Measurements from ENCODE around the gene SLC16A2. TPM values are rescaled to one million over a fixed set of nuclear protein-coding genes. Genes with fewer than 3 reads are reported as not detected.
A peak's percentile ranks its signal among the peaks of the same experiment; 100 is the strongest.

SLC16A2 gene
- total RNA-seq, 6 experiments from 2014 or later = 40.4 to 68.5 (median 48.1) TPM

DNA sequence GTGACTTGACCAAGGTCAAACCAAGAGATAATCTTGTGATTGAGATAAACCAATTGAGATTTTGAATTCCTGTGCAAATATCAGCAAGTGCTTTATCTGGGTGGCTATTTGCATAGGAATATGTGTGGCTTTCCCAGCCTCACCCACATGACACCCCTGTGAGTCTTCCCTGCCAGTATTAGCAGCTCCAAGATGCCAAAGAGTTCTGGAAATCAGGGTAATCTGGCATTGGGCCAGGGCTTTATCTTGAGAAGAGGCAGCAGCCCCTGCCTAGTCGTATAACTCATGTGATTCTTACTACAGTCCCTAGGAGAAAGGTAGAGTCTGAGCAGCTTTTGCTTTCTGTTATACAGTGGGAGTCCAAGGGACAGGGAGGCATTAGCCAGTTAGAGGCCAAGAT, 105.5 kb downstream of the SLC16A2 start:
- Mint-ChIP-seq H3K9me3 (no peaks in the 10 kb centered on the region), H3K36me3 (ENCODE audit: low read depth) (peaks cover 4% of the 10 kb centered on the region), H3K4me3 (no peak overlapping the region), H3K27ac (no peak overlapping the region), H3K4me1 (ENCODE audit: low read depth) (peaks cover 14% of the 10 kb centered on the region), H3K27me3 (ENCODE audit: insufficient read depth) (no peaks in the 10 kb centered on the region)
- no peak for TF ChIP-seq CTCF (IDR thresholded peaks at IDR 0.05)
- no peak for DNase-seq

GRCh38 chrX:74527350-74527749, 106.1 kb downstream of the SLC16A2 start:
- Mint-ChIP-seq H3K27ac (no peak overlapping the region), H3K9me3 (no peaks in the 10 kb centered on the region), H3K4me3 (no peak overlapping the region), H3K36me3 (ENCODE audit: low read depth) (peaks cover 9% of the 10 kb centered on the region), H3K27me3 (ENCODE audit: insufficient read depth) (no peaks in the 10 kb centered on the region), H3K4me1 (ENCODE audit: low read depth) (peaks cover 14% of the 10 kb centered on the region)
- no peak for TF ChIP-seq CTCF (IDR thresholded peaks at IDR 0.05)
- no peak for DNase-seq

DNA sequence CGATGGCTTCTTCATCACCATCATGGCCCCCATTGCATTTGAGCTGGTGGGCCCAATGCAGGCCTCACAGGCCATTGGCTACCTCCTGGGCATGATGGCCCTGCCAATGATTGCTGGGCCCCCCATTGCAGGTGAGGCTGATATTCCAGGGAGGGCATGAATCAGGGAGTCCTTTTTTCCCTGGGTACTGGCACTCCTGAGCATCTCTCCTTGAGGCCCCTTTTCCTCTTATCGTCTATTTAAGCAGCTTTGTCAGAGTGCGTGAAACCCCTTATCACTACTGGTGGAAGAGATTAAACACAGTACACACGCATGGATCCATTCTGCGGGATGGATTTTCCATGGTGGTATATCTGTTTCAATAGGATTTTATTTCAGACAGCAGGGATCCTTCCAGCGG, 108.0 kb downstream of the SLC16A2 start:
- Mint-ChIP-seq H3K27me3 (ENCODE audit: insufficient read depth) (no peaks in the 10 kb centered on the region), H3K36me3 (ENCODE audit: low read depth) (peaks cover 9% of the 10 kb centered on the region), H3K4me1 (ENCODE audit: low read depth) (peaks cover 10% of the 10 kb centered on the region), H3K9me3 (no peaks in the 10 kb centered on the region), H3K27ac (no peak overlapping the region), H3K4me3 (no peak overlapping the region)
- TF ChIP-seq CTCF (IDR thresholded peaks at IDR 0.05) = no peak
- DNase-seq = no peak

DNA sequence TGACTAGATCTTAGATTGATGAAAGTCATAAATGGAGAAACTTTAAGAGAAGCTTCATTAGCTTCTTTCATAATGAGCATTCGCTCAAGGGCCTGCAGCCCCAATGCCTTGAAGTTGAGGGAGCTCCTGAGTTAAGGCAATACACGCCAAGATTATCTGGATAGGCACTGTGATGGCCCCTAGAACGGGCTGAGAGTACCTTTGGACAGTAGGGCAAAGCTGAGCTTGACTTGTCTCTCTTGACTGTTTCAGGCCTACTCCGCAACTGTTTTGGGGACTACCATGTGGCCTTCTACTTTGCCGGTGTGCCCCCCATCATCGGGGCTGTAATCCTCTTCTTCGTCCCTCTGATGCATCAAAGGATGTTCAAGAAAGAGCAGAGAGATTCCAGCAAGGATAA, 109.8 kb downstream of the SLC16A2 start:
- H3K27me3 Mint-ChIP-seq (ENCODE audit: insufficient read depth) = no peaks in the 10 kb centered on the region; the same call in 1 of the 2 replicates
- no peak for TF ChIP-seq CTCF (IDR thresholded peaks at IDR 0.05)
- H3K4me1 Mint-ChIP-seq (ENCODE audit: low read depth) = peaks cover 26% of the 10 kb centered on the region

GRCh38 chrX:74534569-74535038, 113.3 kb downstream of the SLC16A2 start:
- DNase-seq = peak; percentile 51
- no peaks in the 10 kb centered on the region for H3K9me3 Mint-ChIP-seq
- H3K4me3 Mint-ChIP-seq = peak overlapping the region; percentile 83
- no peak for TF ChIP-seq CTCF (IDR thresholded peaks at IDR 0.05)
- peak overlapping the region; percentile 86 for H3K27ac Mint-ChIP-seq
- peaks cover 33% of the 10 kb centered on the region for H3K4me1 Mint-ChIP-seq (ENCODE audit: low read depth)
- H3K27me3 Mint-ChIP-seq (ENCODE audit: insufficient read depth) = peaks cover 3% of the 10 kb centered on the region; the same call in 1 of the 2 replicates
- H3K36me3 Mint-ChIP-seq (ENCODE audit: low read depth) = peaks cover 9% of the 10 kb centered on the region

More for the DNA sequence above, 109.8 kb downstream of the SLC16A2 start:
- peaks cover 9% of the 10 kb centered on the region for H3K36me3 Mint-ChIP-seq (ENCODE audit: low read depth)
- no peak for DNase-seq
- no peak overlapping the region for H3K4me3 Mint-ChIP-seq
- H3K9me3 Mint-ChIP-seq = no peaks in the 10 kb centered on the region
- no peak overlapping the region for H3K27ac Mint-ChIP-seq

GRCh38 chrX:74535086-74535407, 113.8 kb downstream of the SLC16A2 start:
- TF ChIP-seq CTCF (IDR thresholded peaks at IDR 0.05) = no peak
- peak overlapping the region; percentile 83 for H3K4me3 Mint-ChIP-seq
- peaks cover 9% of the 10 kb centered on the region for H3K36me3 Mint-ChIP-seq (ENCODE audit: low read depth)
- H3K27ac Mint-ChIP-seq = peak overlapping the region; percentile 86
- H3K4me1 Mint-ChIP-seq (ENCODE audit: low read depth) = peaks cover 33% of the 10 kb centered on the region
- peaks cover 3% of the 10 kb centered on the region; the same call in 1 of the 2 replicates for H3K27me3 Mint-ChIP-seq (ENCODE audit: insufficient read depth)
- H3K9me3 Mint-ChIP-seq = no peaks in the 10 kb centered on the region
- DNase-seq = no peak
